Naive thymus-derived CD8-positive, alpha-beta T cell (primary cell): Measurements from ENCODE around the gene KIAA1614. TPM values are rescaled to one million over a fixed set of nuclear protein-coding genes. Genes with fewer than 3 reads are reported as not detected.

Experiments
- ATAC-seq, 2 donors: fragments of 150-1000 bp; cut with Tn5 transposase in 1 of 2; sonication (Bioruptor Pico), chemical (Tn5 transposase) in 1 of 2; 1 replicate in 1 of 2; 2 replicates in 1 of 2; pipeline ENCODE4 v1.10.0; 2021; ENCODE audit warnings: mild to moderate bottlenecking in 2 of 2, moderate library complexity in 2 of 2
- POLR2A ChIA-PET: fragments of 350-600 bp; sonication (Branson Sonifier 250); formaldehyde crosslinking; loops from one replicate; lab custom pipeline; 2021; ENCODE audit warnings: antibody characterized with exemption; lab: Charles Lee
- DNase-seq, 10 donors: peaks; one replicate each; pipeline versions ENCODE4 v3.0.0 to v3.0.0-alpha.2; 2020 to 2022
- H3K27ac Mint-ChIP-seq, 10 donors: one replicate each; pipeline ENCODE4 v1.8.0; 2020 to 2022; ENCODE audit warnings: mild to moderate bottlenecking in 10 of 10, mixed read lengths in 10 of 10, moderate library complexity in 4 of 10, inconsistent platforms in 1 of 10
- H3K27me3 Mint-ChIP-seq, 5 donors: one replicate each; pipeline ENCODE4 v1.8.0; 2021 to 2022; ENCODE audit warnings: mixed read lengths in 5 of 5
- H3K36me3 Mint-ChIP-seq, 3 donors: one replicate each; pipeline ENCODE4 v1.8.0; 2020 to 2022; ENCODE audit warnings: mixed read lengths in 3 of 3, mild to moderate bottlenecking in 2 of 3, inconsistent platforms in 1 of 3
- H3K4me1 Mint-ChIP-seq, 4 donors: one replicate each; pipeline ENCODE4 v1.8.0; 2021 to 2022; ENCODE audit warnings: mixed read lengths in 4 of 4
- H3K4me3 Mint-ChIP-seq, 10 donors: one replicate each; pipeline ENCODE4 v1.8.0; 2020 to 2022; ENCODE audit warnings: mild to moderate bottlenecking in 10 of 10, mixed read lengths in 10 of 10, moderate library complexity in 6 of 10, inconsistent platforms in 1 of 10
- H3K9me3 Mint-ChIP-seq, 9 donors: one replicate each; pipeline ENCODE4 v1.8.0; 2020 to 2022; ENCODE audit warnings: mixed read lengths in 9 of 9, mild to moderate bottlenecking in 3 of 9, inconsistent platforms in 1 of 9, moderate library complexity in 1 of 9
- polyA plus RNA-seq, 3 donors: library from polyadenylated mRNA; unstranded; fragments of 300-500 nt; fragmentation: Illumina TruSeq; gene quantifications; one replicate each; pipeline ENCODE4 v1.2.3, GENCODE V29; 2021
- total RNA-seq, 8 experiments: library from RNA in 2 of 8; stranded (reverse) in 2 of 8; gene quantifications; one replicate each; pipeline ENCODE4 v1.2.3 and lab custom pipeline; 2021 to 2026

Gene KIAA1614
- total and polyA plus RNA-seq, 5 experiments from 2014 or later, result 0.04 to 0.33 (median 0.11) TPM; not detected in 1

DNA sequence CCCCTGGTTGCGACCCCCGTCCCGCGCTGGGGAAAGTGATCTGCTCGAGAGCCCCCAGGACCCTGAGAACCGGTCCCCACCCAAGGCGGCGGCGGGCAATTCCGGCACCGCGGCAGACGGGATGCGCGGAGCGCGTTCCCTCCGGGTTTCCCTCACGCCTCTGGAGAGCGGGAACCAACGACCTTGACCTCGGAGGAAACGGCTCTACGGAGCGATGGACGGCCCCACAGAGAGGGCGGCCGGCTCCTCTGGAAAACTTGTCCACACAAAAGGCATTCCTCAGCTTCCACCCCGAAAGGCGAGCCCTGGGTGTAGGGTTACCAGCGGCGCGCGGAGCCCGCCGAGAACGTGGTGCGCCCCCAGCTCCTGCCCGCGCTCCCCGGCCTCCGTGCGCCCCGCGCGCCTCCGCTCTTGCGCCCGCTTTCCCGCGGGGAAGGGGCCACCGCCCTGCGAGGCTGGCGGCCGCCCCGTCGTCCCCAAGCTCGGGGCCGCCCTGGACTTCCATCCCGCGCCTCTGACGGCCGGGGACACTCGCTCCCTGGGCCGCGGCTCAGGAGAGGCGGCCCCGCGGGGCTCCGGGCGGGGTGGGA, 391 bp upstream of the KIAA1614 start:
- Mint-ChIP-seq H3K36me3 (peaks cover 0 to 4% (median 3%) of the 10 kb centered on the region in 3 donors), H3K27ac (no peak overlapping the region), H3K9me3 (no peaks in the 10 kb centered on the region), H3K4me1 (peaks cover 0 to 17% (median 10%) of the 10 kb centered on the region in 4 donors), H3K27me3 (peaks cover 25 to 58% (median 36%) of the 10 kb centered on the region in 5 donors), H3K4me3 (peak overlapping the region in 8 of 10 donors; percentile 8 to 45 (median 40))
- POLR2A ChIA-PET, result no interaction called here
- peak in 1 of 10 donors; percentile 23 for DNase-seq
- ATAC-seq, result no peak

GRCh38 chr1:180915426-180915965, 2.8 kb downstream of the KIAA1614 start:
- Mint-ChIP-seq H3K36me3 (peaks cover 0 to 4% (median 3%) of the 10 kb centered on the region in 3 donors), H3K27ac (no peak overlapping the region), H3K4me1 (peaks cover 0 to 17% (median 10%) of the 10 kb centered on the region in 4 donors), H3K9me3 (no peaks in the 10 kb centered on the region), H3K27me3 (peaks cover 15 to 41% (median 31%) of the 10 kb centered on the region in 5 donors), H3K4me3 (no peak overlapping the region)
- POLR2A ChIA-PET, result no interaction called here
- no peak for DNase-seq
- no peak for ATAC-seq

DNA sequence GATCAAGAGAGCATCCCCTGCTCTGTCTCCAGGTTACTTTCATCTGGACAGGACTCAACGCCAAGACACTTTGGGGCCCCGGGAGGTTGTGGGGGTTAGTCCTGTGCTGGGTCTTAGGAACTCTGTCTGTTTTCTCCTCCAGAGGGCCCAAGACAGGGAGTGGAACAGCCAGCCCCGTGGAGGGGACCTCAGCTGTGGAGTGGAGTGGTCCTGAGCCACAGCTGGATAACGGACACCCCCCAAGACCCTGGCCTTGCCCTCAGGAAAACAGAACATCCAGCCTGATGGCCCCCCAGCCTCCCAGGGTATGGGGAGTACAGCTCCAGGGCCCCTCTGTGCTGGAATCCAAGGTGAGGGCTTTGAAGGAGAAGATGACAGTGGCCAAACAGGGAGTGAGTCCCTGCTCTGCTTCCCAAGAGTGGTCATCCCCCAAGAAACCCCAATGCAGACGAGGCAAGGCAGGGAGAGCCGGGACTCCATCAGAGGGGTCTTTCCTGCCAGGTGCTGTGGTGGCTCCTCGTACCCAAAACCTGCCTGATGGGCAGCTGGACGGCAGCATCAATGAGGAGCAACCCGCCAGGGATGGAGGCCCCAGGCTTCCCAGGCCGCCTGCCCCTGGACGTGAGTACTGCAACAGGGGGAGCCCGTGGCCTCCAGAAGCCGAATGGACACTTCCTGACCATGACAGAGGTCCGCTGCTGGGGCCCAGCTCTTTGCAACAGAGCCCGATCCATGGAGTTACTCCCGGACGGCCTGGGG, 3.5 kb downstream of the KIAA1614 start:
- ATAC-seq (no peak), DNase-seq (peak in 1 of 10 donors; percentile 52)
- Mint-ChIP-seq H3K9me3 (no peaks in the 10 kb centered on the region), H3K36me3 (peaks cover 0 to 4% (median 3%) of the 10 kb centered on the region in 3 donors), H3K27me3 (peaks cover 15 to 35% (median 26%) of the 10 kb centered on the region in 5 donors), H3K4me3 (no peak overlapping the region), H3K27ac (no peak overlapping the region), H3K4me1 (peaks cover 0 to 16% (median 10%) of the 10 kb centered on the region in 4 donors)
- POLR2A ChIA-PET, result no interaction called here

DNA sequence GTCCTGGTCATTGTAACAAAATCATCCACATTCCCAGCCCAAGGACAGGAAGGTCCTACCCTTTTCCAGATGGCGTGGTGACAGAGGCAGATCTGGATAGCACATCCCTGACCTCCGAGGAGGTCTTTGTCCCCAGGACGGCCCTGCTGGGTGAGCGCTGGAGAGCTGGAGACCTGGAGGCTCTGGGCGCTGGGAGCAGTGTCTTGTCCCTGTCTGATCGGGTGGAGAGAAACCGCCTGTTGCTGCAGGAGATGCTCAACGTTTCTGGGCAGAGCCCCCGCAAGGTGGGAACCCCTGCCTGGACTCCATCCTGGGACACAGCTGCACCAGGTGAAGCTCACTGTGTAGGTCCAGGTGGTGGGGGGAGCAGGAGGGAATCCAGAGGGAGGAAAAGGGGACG, 4.1 kb downstream of the KIAA1614 start:
- Mint-ChIP-seq H3K27me3 (peaks cover 15 to 32% (median 22%) of the 10 kb centered on the region in 5 donors), H3K36me3 (peaks cover 0 to 4% (median 0%) of the 10 kb centered on the region in 3 donors), H3K4me1 (peaks cover 0 to 12% (median 7%) of the 10 kb centered on the region in 4 donors), H3K4me3 (no peak overlapping the region), H3K9me3 (no peaks in the 10 kb centered on the region), H3K27ac (no peak overlapping the region)
- ATAC-seq (no peak), DNase-seq (peak in 1 of 10 donors; percentile 19)
- POLR2A ChIA-PET, result no interaction called here

- H3K9me3 Mint-ChIP-seq, result no peaks in the 10 kb centered on the region
- peaks cover 0 to 9% (median 5%) of the 10 kb centered on the region in 4 donors for H3K4me1 Mint-ChIP-seq
- H3K36me3 Mint-ChIP-seq, result peaks cover 0 to 4% (median 0%) of the 10 kb centered on the region in 3 donors
- no peak for ATAC-seq
- no peak overlapping the region for H3K27ac Mint-ChIP-seq
- POLR2A ChIA-PET, result no interaction called here
- peak in 1 of 10 donors; percentile 24 for DNase-seq
- peaks cover 15 to 27% (median 20%) of the 10 kb centered on the region in 5 donors for H3K27me3 Mint-ChIP-seq
- H3K4me3 Mint-ChIP-seq, result no peak overlapping the region
Observed at GRCh38 chr1:180917306-180918065, 4.8 kb downstream of the KIAA1614 start.

DNA sequence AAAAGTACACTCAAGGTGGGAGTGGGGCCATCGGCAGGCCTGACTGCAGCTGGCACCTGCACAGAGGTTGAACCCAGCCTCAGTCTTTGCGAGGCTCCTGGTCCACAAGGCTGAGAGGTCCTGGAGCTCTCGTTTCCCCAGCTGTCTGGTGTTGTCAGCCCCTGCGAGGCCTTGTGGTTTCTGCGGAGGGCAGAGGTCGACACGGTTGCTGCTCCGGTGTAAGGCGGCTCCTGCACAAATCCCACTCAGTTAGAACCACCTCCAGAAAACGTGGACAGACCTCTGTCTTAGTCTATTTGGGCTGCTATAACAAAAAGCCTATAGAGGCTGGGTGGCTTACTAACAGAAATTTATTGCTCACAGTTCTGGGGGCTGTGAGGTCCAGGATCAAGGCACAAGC, 5.8 kb downstream of the KIAA1614 start:
- Mint-ChIP-seq H3K27me3 (peaks cover 14 to 25% (median 17%) of the 10 kb centered on the region in 5 donors), H3K36me3 (peaks cover 0 to 4% (median 0%) of the 10 kb centered on the region in 3 donors), H3K4me3 (no peak overlapping the region), H3K4me1 (peaks cover 0 to 6% (median 4%) of the 10 kb centered on the region in 4 donors), H3K9me3 (no peaks in the 10 kb centered on the region), H3K27ac (no peak overlapping the region)
- ATAC-seq (no peak), DNase-seq (peak in 1 of 10 donors; percentile 24)
- POLR2A ChIA-PET, result no interaction called here

GRCh38 chr1:180919183-180919700, 6.5 kb downstream of the KIAA1614 start:
- POLR2A ChIA-PET, result no interaction called here

DNA sequence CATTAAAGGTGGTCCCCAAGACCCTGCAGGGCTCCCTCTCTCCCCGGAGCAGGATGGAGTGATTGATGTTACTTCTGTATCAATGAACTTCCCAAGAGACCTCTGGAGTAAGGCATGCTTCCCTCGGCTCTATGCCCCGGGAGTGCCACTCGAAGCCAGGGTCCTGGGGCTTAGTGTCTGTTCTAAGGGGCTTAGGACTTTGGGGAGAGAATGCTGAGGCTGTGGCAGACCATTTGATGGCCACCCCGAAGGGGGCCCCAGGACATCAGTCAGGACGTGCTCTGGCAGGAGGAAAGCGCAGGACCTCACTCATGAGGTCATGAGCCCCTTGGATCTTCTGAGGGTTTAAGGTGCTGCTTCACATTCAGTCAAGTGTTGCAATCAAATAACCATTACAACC, 7.5 kb downstream of the KIAA1614 start:
- Mint-ChIP-seq H3K9me3 (no peaks in the 10 kb centered on the region), H3K36me3 (no peaks in the 10 kb centered on the region), H3K4me3 (no peak overlapping the region), H3K27ac (no peak overlapping the region), H3K27me3 (peaks cover 5 to 17% (median 8%) of the 10 kb centered on the region in 5 donors), H3K4me1 (peaks cover 0 to 2% (median under 1%) of the 10 kb centered on the region in 4 donors)
- POLR2A ChIA-PET, result no interaction called here
- DNase-seq, result no peak
- no peak for ATAC-seq

More at GRCh38 chr1:180919183-180919700, 6.5 kb downstream of the KIAA1614 start:
- H3K4me3 Mint-ChIP-seq, result no peak overlapping the region
- no peaks in the 10 kb centered on the region for H3K36me3 Mint-ChIP-seq
- ATAC-seq, result no peak
- H3K4me1 Mint-ChIP-seq, result peaks cover 0 to 2% (median 0%) of the 10 kb centered on the region in 4 donors
- peaks cover 7 to 24% (median 12%) of the 10 kb centered on the region in 5 donors for H3K27me3 Mint-ChIP-seq
- DNase-seq, result peak in 1 of 10 donors; percentile 43
- H3K9me3 Mint-ChIP-seq, result no peaks in the 10 kb centered on the region
- H3K27ac Mint-ChIP-seq, result no peak overlapping the region

DNA sequence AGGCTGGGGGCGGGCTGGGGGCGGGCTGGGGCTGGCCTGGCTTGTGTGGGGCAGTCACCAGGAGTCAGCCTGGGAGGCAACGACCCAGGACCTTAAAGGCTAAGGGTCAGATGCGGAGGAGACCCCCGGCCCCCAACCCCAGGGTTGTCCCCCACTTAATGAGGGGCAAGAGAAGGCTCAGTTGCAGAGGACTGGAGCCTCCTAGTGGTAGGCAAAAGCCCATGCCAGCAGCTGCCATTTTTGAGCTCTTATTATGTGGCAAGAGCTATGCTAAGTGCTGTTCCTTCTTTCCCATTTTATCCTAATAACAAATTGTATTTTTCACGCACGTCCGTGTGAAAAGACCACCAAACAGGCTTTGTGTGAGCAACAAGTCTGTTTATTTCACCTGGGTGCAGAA, 8.0 kb downstream of the KIAA1614 start:
- Mint-ChIP-seq H3K9me3 (no peaks in the 10 kb centered on the region), H3K27ac (no peak overlapping the region)
- POLR2A ChIA-PET, result no interaction called here

GRCh38 chr1:180921386-180921785, 8.7 kb downstream of the KIAA1614 start:
- H3K27me3 Mint-ChIP-seq, result peaks cover 1 to 13% (median 4%) of the 10 kb centered on the region in 5 donors
- no peak overlapping the region for H3K4me3 Mint-ChIP-seq
- no peaks in the 10 kb centered on the region for H3K9me3 Mint-ChIP-seq
- DNase-seq, result peak in 1 of 10 donors; percentile 40
- peaks cover 0 to 2% (median under 1%) of the 10 kb centered on the region in 4 donors for H3K4me1 Mint-ChIP-seq
- POLR2A ChIA-PET, result no interaction called here
- no peak for ATAC-seq
- no peaks in the 10 kb centered on the region for H3K36me3 Mint-ChIP-seq
- peak overlapping the region in 1 of 10 donors; percentile 5 for H3K27ac Mint-ChIP-seq

More for the DNA sequence above, 8.0 kb downstream of the KIAA1614 start:
- H3K27me3 Mint-ChIP-seq, result peaks cover 1 to 13% (median 4%) of the 10 kb centered on the region in 5 donors
- ATAC-seq (no peak), DNase-seq (peak in 1 of 10 donors; percentile 62)
- peaks cover 0 to 2% (median under 1%) of the 10 kb centered on the region in 4 donors for H3K4me1 Mint-ChIP-seq
- H3K4me3 Mint-ChIP-seq, result no peak overlapping the region
- H3K36me3 Mint-ChIP-seq, result no peaks in the 10 kb centered on the region

DNA sequence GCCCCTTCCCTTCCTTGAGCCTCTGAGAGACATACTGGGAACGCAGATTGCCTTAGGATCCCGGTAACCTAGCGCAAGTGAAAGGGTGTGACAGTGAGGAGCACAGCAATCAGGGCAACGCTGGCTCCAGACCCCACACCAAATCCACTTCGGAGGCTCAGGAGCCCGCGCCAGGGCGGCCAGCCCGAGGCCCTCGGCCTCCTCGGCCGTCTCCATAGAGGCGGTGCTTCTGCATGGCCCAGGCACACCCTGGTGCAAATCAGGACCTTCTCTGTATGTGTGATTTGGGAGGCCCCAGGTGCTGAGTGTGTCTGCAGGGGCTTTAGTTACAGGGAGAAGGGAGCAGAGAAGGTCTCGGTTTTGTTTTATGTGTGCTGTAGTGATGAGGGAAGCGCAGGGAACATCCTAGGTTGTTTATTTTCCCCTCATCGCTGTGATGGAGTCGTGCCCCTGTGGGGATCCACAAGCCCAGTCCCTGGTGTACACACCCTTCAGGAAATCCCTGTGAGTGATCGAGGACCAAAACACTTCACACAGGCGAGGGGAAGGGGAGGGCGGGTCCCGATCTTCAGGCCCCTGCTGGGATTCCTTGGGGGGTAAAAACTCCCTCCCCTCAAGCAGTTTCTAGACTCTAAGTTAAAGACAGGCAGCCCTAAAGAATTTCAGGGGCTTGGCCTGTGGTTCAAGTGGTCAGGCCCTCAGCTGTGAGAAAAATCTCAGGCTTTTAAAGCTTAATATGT, 9.4 kb downstream of the KIAA1614 start:
- ATAC-seq (no peak), DNase-seq (peak in 1 of 10 donors; percentile 10)
- POLR2A ChIA-PET, result no interaction called here
- peaks cover 1 to 13% (median 4%) of the 10 kb centered on the region in 5 donors for H3K27me3 Mint-ChIP-seq
- H3K4me3 Mint-ChIP-seq, result no peak overlapping the region
- no peaks in the 10 kb centered on the region for H3K36me3 Mint-ChIP-seq
- peaks cover 0 to 6% (median 6%) of the 10 kb centered on the region in 4 donors for H3K4me1 Mint-ChIP-seq
- peak overlapping the region in 1 of 10 donors; percentile 5 for H3K27ac Mint-ChIP-seq
- H3K9me3 Mint-ChIP-seq, result no peaks in the 10 kb centered on the region
